ENCODE data around the gene ADGRL3.

- TF ChIP-seq, protein P1, sequence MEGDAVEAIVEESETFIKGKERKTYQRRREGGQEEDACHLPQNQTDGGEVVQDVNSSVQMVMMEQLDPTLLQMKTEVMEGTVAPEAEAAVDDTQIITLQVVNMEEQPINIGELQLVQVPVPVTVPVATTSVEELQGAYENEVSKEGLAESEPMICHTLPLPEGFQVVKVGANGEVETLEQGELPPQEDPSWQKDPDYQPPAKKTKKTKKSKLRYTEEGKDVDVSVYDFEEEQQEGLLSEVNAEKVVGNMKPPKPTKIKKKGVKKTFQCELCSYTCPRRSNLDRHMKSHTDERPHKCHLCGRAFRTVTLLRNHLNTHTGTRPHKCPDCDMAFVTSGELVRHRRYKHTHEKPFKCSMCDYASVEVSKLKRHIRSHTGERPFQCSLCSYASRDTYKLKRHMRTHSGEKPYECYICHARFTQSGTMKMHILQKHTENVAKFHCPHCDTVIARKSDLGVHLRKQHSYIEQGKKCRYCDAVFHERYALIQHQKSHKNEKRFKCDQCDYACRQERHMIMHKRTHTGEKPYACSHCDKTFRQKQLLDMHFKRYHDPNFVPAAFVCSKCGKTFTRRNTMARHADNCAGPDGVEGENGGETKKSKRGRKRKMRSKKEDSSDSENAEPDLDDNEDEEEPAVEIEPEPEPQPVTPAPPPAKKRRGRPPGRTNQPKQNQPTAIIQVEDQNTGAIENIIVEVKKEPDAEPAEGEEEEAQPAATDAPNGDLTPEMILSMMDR (IDR thresholded peaks at IDR 0.05): no peak
- TF ChIP-seq POLR2AphosphoS5 (IDR thresholded peaks at IDR 0.05) (no peak), POLR2A (IDR thresholded peaks at IDR 0.05) (no peak)
Measured at GRCh38 chr4:61533140-61533539, 333.0 kb downstream of the ADGRL3 start.

Measured in suprapubic skin (tissue), 4 donors.